Testis (tissue), 2 donors: ENCODE measurements around the gene POLDIP3.

Source experiments
- POLR2A ChIP-seq: fragments of 450-650 bp; IDR thresholded peaks from one replicate; pipeline ENCODE4 v1.6.1; 2017; ENCODE audit warnings: antibody characterized with exemption, mild to moderate bottlenecking, moderate library complexity
- TF ChIP-seq, protein P1 (sequence below), 3 experiments: fragments of 450-650 bp in 2 of 3; fragments of 200-600 bp in 1 of 3; sonication (generic) in 1 of 3; IDR thresholded peaks; one replicate each; pipeline ENCODE4 v1.5.1; 2016 to 2019; ENCODE audit warnings: antibody characterized with exemption in 3 of 3, mild to moderate bottlenecking in 2 of 3, moderate library complexity in 1 of 3

DNA sequence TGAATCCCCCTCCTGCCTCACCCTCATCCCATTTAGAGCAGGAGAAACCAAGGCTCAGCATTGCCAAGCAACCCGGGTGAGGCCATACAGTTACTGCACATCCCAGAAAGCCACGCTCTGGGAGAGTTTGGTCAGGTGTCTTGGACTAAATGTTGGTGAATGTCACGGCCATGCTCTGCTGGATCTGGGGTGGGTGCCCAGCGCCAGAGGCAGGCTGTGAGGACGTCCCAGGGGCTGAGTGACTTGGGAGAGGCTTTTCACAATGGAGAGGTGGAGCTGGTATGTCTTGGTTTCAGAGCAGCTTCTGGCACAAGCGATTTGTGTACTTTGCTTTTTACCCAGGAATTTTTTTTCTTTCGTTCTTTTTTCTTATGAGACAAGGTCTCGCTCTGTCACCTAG lies 54.3 kb downstream of the POLDIP3 start:
- TF ChIP-seq, protein P1, sequence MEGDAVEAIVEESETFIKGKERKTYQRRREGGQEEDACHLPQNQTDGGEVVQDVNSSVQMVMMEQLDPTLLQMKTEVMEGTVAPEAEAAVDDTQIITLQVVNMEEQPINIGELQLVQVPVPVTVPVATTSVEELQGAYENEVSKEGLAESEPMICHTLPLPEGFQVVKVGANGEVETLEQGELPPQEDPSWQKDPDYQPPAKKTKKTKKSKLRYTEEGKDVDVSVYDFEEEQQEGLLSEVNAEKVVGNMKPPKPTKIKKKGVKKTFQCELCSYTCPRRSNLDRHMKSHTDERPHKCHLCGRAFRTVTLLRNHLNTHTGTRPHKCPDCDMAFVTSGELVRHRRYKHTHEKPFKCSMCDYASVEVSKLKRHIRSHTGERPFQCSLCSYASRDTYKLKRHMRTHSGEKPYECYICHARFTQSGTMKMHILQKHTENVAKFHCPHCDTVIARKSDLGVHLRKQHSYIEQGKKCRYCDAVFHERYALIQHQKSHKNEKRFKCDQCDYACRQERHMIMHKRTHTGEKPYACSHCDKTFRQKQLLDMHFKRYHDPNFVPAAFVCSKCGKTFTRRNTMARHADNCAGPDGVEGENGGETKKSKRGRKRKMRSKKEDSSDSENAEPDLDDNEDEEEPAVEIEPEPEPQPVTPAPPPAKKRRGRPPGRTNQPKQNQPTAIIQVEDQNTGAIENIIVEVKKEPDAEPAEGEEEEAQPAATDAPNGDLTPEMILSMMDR (IDR thresholded peaks at IDR 0.05), result no peak
- no peak for TF ChIP-seq POLR2A
